ENCODE measurements around the gene SLC25A47.

DNA sequence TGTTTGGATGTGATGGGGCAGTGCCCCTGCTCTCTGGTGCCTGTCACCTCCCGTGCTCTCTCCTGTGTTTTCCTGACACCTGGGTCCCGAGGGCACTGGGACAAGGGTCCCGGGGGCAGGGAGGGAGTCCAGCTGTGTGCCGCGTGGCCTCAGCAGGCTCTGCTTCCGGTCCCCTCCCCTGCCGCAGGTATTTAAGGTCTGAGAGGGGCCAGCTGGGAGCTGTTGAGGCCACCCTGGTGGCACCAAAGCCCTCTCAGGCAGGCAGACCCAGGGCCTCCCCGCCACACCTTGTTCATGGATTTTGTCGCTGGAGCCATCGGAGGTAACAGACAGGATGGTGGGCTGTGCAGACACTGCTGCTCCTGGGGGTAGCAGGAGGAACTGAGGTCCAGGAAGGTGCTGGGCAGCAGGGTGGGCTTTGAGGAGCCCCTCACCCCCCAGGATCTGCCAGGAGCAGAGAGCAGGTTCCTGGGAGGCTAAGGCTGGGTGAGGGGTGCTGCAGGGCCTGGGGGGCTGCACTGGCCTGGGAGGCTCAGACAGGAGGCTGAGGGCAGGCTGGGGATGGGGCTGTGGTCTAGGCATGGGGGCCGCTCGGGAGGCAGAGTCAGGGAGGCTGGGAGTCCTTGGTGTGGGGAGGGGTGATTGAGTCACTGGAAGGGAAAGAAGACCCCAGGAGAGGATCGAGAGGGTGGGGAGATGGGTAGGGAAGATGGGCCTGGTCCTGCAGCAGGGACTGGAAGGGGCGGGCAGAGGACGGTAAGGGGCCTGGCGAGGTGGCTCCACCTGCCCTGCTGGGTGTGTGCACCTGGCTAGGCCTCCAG is at the start of gene SLC25A47:
- TF ChIP-seq POLR2AphosphoS5 (IDR thresholded peaks at IDR 0.05) (no peak), EP300 (IDR thresholded peaks at IDR 0.05) (no peak)
- TF ChIP-seq, protein P1, sequence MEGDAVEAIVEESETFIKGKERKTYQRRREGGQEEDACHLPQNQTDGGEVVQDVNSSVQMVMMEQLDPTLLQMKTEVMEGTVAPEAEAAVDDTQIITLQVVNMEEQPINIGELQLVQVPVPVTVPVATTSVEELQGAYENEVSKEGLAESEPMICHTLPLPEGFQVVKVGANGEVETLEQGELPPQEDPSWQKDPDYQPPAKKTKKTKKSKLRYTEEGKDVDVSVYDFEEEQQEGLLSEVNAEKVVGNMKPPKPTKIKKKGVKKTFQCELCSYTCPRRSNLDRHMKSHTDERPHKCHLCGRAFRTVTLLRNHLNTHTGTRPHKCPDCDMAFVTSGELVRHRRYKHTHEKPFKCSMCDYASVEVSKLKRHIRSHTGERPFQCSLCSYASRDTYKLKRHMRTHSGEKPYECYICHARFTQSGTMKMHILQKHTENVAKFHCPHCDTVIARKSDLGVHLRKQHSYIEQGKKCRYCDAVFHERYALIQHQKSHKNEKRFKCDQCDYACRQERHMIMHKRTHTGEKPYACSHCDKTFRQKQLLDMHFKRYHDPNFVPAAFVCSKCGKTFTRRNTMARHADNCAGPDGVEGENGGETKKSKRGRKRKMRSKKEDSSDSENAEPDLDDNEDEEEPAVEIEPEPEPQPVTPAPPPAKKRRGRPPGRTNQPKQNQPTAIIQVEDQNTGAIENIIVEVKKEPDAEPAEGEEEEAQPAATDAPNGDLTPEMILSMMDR (IDR thresholded peaks at IDR 0.05) = no peak

All from stomach (tissue), 4 donors.